Loucy (cell line): ENCODE data around the gene BABAM2.

Experiments
- H2AFZ ChIP-seq: fragments of 200-600 bp; sonication (generic); 2 replicates; pipeline ENCODE4 v1.6.0; 2016; ENCODE audit warnings: antibody characterized with exemption, mild to moderate bottlenecking, low read length, moderate library complexity
- H3F3A ChIP-seq: fragments of 200-600 bp; 2 replicates; pipeline ENCODE4 v1.6.0; 2016; ENCODE audit warnings: antibody characterized with exemption, low read depth, mild to moderate bottlenecking
- H3K27me3 ChIP-seq: fragments of 200-600 bp; sonication (generic); 2 replicates; pipeline ENCODE4 v1.6.1; 2014; ENCODE audit warnings: low read length, mild to moderate bottlenecking; ENCODE audit not compliant: insufficient read depth, poor library complexity, severe bottlenecking
- H3K36me3 ChIP-seq: fragments of 200-600 bp; sonication (generic); 2 replicates; pipeline ENCODE4 v1.6.1; 2016; ENCODE audit warnings: low read length; ENCODE audit not compliant: insufficient read depth
- H3K4me1 ChIP-seq: fragments of 200-600 bp; sonication (generic); 2 replicates; pipeline ENCODE4 v1.5.1; 2014; ENCODE audit warnings: low read length, mild to moderate bottlenecking; ENCODE audit not compliant: insufficient read depth, poor library complexity, severe bottlenecking
- H3K4me2 ChIP-seq: fragments of 200-600 bp; sonication (generic); 2 replicates; pipeline ENCODE4 v1.6.0; 2014; ENCODE audit warnings: antibody characterized with exemption, low read length, low read depth, mild to moderate bottlenecking; ENCODE audit not compliant: poor library complexity, severe bottlenecking
- H3K4me3 ChIP-seq: fragments of 200-600 bp; sonication (generic); 2 replicates; pipeline ENCODE4 v1.5.1; 2014; ENCODE audit warnings: low read length, mild to moderate bottlenecking, mixed read lengths; ENCODE audit not compliant: poor library complexity, severe bottlenecking
- H3K79me2 ChIP-seq: fragments of 200-600 bp; sonication (generic); 2 replicates; pipeline ENCODE4 v1.6.1; 2014; ENCODE audit warnings: low read length; ENCODE audit not compliant: insufficient read depth
- H3K9ac ChIP-seq: fragments of 200-600 bp; sonication (generic); 2 replicates; pipeline ENCODE4 v1.6.0; 2014; ENCODE audit warnings: mild to moderate bottlenecking, low read depth, low read length, moderate library complexity; ENCODE audit not compliant: poor library complexity, severe bottlenecking
- H3K9me2 ChIP-seq: fragments of 200-600 bp; sonication (generic); replicated peaks from 2 replicates; pipeline ENCODE4 v1.6.1; 2016; ENCODE audit warnings: low read depth, low read length, mixed read lengths
- H3K9me3 ChIP-seq: fragments of 200-600 bp; sonication (generic); 2 replicates; pipeline ENCODE4 v1.6.1; 2014; ENCODE audit warnings: mild to moderate bottlenecking, antibody characterized with exemption, low read length, low read depth; ENCODE audit not compliant: insufficient read depth
- H4K20me1 ChIP-seq: fragments of 200-600 bp; sonication (generic); 2 replicates; pipeline ENCODE4 v1.6.0; 2014; ENCODE audit warnings: antibody characterized with exemption, low read length, mild to moderate bottlenecking; ENCODE audit not compliant: insufficient read depth, poor library complexity, severe bottlenecking
- CTCF ChIP-seq: fragments of 200-600 bp; sonication (generic); conservative IDR thresholded peaks from 2 replicates; pipeline ENCODE4 v1.5.1; 2014; ENCODE audit warnings: mild to moderate bottlenecking, antibody characterized with exemption, low read length
- EZH2phosphoT487 ChIP-seq: fragments of 200-600 bp; IDR thresholded peaks from 2 replicates; pipeline ENCODE4 v1.6.1; 2018; ENCODE audit warnings: antibody characterized with exemption, mild to moderate bottlenecking, moderate library complexity, borderline replicate concordance

The BABAM2 gene

GRCh38 chr2:28335666-28336065 lies 445.1 kb downstream of the BABAM2 start:
- no peak for TF ChIP-seq CTCF
- no peak for TF ChIP-seq EZH2phosphoT487
- H3K79me2 ChIP-seq = no peaks in the 10 kb centered on the region
- no peaks in the 10 kb centered on the region for H3K9me3 ChIP-seq

GRCh38 chr2:28336264-28336980 lies 445.9 kb downstream of the BABAM2 start:
- no peaks in the 10 kb centered on the region for H3F3A ChIP-seq
- no peak overlapping the region for H2AFZ ChIP-seq
- no peaks in the 10 kb centered on the region for H3K79me2 ChIP-seq
- TF ChIP-seq CTCF (no peak), EZH2phosphoT487 (no peak)
- no peaks in the 10 kb centered on the region for H3K27me3 ChIP-seq
- H4K20me1 ChIP-seq = no peaks in the 10 kb centered on the region
- H3K9me2 ChIP-seq = no peaks in the 10 kb centered on the region
- H3K4me2 ChIP-seq = no peak overlapping the region
- H3K36me3 ChIP-seq = no peaks in the 10 kb centered on the region
- peaks cover 11% of the 10 kb centered on the region for H3K4me1 ChIP-seq
- no peak overlapping the region for H3K9ac ChIP-seq
- no peak overlapping the region for H3K4me3 ChIP-seq
- H3K9me3 ChIP-seq = no peaks in the 10 kb centered on the region

More at GRCh38 chr2:28335666-28336065, 445.1 kb downstream of the BABAM2 start:
- Histone ChIP-seq H3F3A (no peaks in the 10 kb centered on the region), H2AFZ (no peak overlapping the region), H3K9ac (no peak overlapping the region), H3K4me3 (no peak overlapping the region), H3K4me2 (no peak overlapping the region), H4K20me1 (no peaks in the 10 kb centered on the region), H3K9me2 (no peaks in the 10 kb centered on the region), H3K27me3 (no peaks in the 10 kb centered on the region), H3K36me3 (no peaks in the 10 kb centered on the region), H3K4me1 (peaks cover 8% of the 10 kb centered on the region)

DNA sequence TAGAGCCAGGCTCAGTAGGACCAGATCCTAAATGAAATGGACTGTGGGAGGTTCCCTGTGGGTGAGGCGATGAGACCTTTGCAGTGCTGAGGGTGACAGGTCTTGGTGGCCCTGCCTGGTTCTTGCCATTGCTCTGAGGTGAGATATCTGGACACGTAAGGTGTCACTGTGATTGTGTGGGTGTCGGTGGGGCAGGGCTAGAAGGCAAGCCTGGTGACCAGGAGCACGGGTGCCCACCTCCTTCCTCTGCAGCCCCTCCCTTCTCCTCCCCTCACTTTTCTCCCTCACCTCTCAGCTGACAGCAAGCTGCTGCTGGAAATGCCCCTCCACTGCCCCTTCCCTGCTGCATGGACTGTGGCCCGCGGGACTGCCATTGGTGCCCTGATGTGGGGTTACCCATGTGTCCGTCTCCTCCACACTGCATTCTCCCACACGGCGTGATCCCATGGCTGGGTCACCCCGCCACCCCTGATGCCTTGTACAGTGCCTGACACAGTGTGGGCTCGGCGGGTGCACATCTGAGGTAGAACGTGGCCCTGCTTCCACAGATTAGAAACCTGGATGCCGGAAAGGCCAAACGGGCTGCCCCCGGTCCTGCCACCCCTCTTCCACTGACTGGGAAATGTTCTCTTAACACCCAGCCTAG lies 446.6 kb downstream of the BABAM2 start:
- H3K79me2 ChIP-seq = no peaks in the 10 kb centered on the region
- H3F3A ChIP-seq = no peaks in the 10 kb centered on the region
- H3K9me2 ChIP-seq = no peaks in the 10 kb centered on the region
- no peak for TF ChIP-seq CTCF
- peaks cover 11% of the 10 kb centered on the region for H3K4me1 ChIP-seq
- no peak overlapping the region for H3K9ac ChIP-seq
- H4K20me1 ChIP-seq = no peaks in the 10 kb centered on the region
- no peak overlapping the region for H2AFZ ChIP-seq
- no peaks in the 10 kb centered on the region for H3K9me3 ChIP-seq
- no peak overlapping the region for H3K4me2 ChIP-seq
- H3K27me3 ChIP-seq = no peaks in the 10 kb centered on the region
- H3K36me3 ChIP-seq = no peaks in the 10 kb centered on the region
- no peak overlapping the region for H3K4me3 ChIP-seq
